LNCAP (cell line): ENCODE results near the gene HSD17B2.

ENCODE experiments used
- CTCF ChIP-seq: fragments of 450-650 bp; IDR thresholded peaks from 2 replicates; pipeline ENCODE4 v1.5.1; 2017; ENCODE audit warnings: mild to moderate bottlenecking

HSD17B2 gene

GRCh38 chr16:82050909-82051357 is 15.9 kb downstream of the HSD17B2 start:
- TF ChIP-seq CTCF: no peak

- TF ChIP-seq CTCF: no peak
Measured at GRCh38 chr16:82051656-82052055, 16.6 kb downstream of the HSD17B2 start.

GRCh38 chr16:82055117-82055516 is 20.1 kb downstream of the HSD17B2 start:
- TF ChIP-seq CTCF: no peak

- TF ChIP-seq CTCF: no peak
Measured at GRCh38 chr16:82055728-82056549, 20.9 kb downstream of the HSD17B2 start.

DNA sequence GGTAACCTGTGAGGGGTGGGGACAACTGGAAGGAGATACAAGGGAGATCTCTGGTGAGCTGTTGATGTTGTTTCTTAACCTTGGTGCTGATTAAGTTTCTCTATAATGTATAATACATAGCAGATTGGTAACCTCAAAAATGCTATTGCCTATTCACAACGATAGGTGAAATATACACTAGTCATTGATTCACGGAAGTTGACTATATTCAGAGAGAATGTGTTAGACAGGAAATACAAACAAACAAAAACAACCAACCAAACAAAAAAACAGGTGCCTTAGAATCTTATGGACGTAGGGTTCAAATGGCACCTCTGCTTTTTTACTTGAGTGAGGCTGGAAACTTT is 21.5 kb downstream of the HSD17B2 start:
- TF ChIP-seq CTCF: no peak

DNA sequence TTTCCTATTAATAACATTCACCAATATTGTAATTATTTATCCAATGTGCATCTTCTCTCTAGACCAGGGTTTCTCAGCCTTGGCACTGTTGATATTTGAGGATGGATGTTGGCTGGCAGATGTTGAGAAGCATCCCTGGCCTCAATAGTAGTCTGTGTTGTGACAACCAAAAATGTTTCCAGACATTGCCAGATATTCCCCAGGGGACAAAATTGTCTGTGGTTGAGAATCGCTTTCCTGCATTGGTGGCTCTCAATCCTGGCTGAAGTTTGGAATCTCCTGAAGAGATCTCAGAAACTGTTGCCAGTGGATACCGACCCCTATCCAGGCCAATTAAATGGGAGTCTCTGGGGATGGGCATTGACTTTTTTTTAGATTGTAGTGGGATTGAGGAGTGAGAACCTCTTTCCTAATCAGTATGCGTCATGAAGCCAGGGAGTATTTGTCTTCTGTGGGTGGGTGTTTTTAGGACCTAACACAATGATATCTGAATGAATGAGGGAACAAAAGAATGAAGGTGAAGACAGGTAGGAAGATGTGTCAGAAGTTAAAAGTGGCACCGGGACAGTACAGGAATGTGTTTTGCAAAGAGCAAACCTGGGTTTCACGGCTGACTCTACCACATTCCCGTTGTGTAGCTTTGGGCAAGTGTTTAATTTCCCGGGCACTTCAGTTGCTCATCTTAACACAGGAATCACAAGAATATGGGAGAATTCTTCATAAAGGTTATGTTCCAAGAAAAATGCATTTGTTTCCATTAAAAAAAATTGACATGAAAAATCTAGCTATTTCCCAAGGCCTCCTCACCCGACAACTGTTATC is 24.3 kb downstream of the HSD17B2 start:
- TF ChIP-seq CTCF: no peak

DNA sequence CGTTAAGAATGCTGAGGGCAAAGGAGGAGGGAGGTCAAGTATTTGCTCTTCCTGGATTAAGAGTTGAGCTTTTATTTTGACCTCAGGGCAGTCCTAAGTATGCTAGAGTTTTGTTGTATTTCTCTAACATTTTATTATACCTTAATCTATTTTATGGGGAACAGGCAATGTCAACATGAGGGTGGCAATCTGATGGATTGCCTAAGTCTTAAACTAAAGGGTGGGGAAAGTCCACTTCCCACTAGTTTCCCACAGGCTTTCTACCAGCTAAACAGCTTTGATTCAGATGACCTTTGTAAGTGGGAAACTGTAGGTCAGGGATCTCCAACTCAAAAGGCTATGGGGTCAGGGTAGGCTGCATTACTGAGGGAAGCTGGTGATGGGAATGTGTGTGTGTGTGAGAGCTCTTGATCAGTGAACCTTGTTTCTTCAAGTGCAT is 24.9 kb downstream of the HSD17B2 start:
- no peak for TF ChIP-seq CTCF
